ENCODE results near the gene AGBL4. TPM values are rescaled to one million over a fixed set of nuclear protein-coding genes. Genes with fewer than 3 reads are reported as not detected.
A peak's percentile ranks its signal among the peaks of the same experiment; 100 is the strongest.

AGBL4 gene
- total RNA-seq, 4 donors from 2014 or later, result not detected

GRCh38 chr1:48789903-48790302 is 1233.9 kb downstream of the AGBL4 start:
- Histone ChIP-seq H3K27ac (no peak overlapping the region), H3K4me1 (no peaks in the 10 kb centered on the region), H3K36me3 (no peaks in the 10 kb centered on the region), H3K27me3 (no peaks in the 10 kb centered on the region), H3K4me3 (no peak overlapping the region), H3K9me3 (no peaks in the 10 kb centered on the region)
- in situ Hi-C loops (cut with MboI; ENCODE audit: low sequenced_read_pairs in 4 of 4), result no loop called here
- intact Hi-C loops (cut with DNase I; ENCODE audit: low total_unique reads), result no loop called here
- no peak for TF ChIP-seq POLR2A (IDR thresholded peaks at IDR 0.05)
- TF ChIP-seq CTCF (IDR thresholded peaks at IDR 0.05 in 4 of 5, conservative IDR thresholded peaks at IDR 0.05 in 1 of 5), result no peak
- DNase-seq (no peak), ATAC-seq (no peak)

- H3K4me3 ChIP-seq, result no peak overlapping the region
- H3K4me1 ChIP-seq, result no peaks in the 10 kb centered on the region
- no peaks in the 10 kb centered on the region for H3K36me3 ChIP-seq
- in situ Hi-C loops (cut with MboI; ENCODE audit: low sequenced_read_pairs in 4 of 4) (no loop called here), intact Hi-C loops (cut with DNase I; ENCODE audit: low total_unique reads) (no loop called here)
- TF ChIP-seq CTCF (IDR thresholded peaks at IDR 0.05 in 4 of 5, conservative IDR thresholded peaks at IDR 0.05 in 1 of 5) (no peak), POLR2A (IDR thresholded peaks at IDR 0.05) (no peak)
- no peak for ATAC-seq
- H3K9me3 ChIP-seq, result no peaks in the 10 kb centered on the region
- H3K27me3 ChIP-seq, result no peaks in the 10 kb centered on the region
- H3K27ac ChIP-seq, result no peak overlapping the region
- no peak for DNase-seq
These were observed 1237.9 kb downstream of the AGBL4 start for GRCh38 chr1:48785869-48786268.

GRCh38 chr1:48784301-48784700 is 1239.5 kb downstream of the AGBL4 start:
- Histone ChIP-seq H3K9me3 (no peaks in the 10 kb centered on the region), H3K4me1 (no peaks in the 10 kb centered on the region), H3K27me3 (no peaks in the 10 kb centered on the region), H3K27ac (no peak overlapping the region), H3K4me3 (no peak overlapping the region), H3K36me3 (no peaks in the 10 kb centered on the region)
- in situ Hi-C loops (cut with MboI; ENCODE audit: low sequenced_read_pairs in 4 of 4), result no loop called here
- DNase-seq (no peak), ATAC-seq (no peak)
- TF ChIP-seq POLR2A (IDR thresholded peaks at IDR 0.05), result no peak
- TF ChIP-seq CTCF (IDR thresholded peaks at IDR 0.05 in 4 of 5, conservative IDR thresholded peaks at IDR 0.05 in 1 of 5), result no peak
- intact Hi-C loops (cut with DNase I; ENCODE audit: low total_unique reads), result no loop called here

GRCh38 chr1:48777219-48777895 is 1246.4 kb downstream of the AGBL4 start:
- H3K36me3 ChIP-seq, result no peaks in the 10 kb centered on the region
- TF ChIP-seq POLR2A (IDR thresholded peaks at IDR 0.05), result no peak
- TF ChIP-seq CTCF (IDR thresholded peaks at IDR 0.05 in 4 of 5, conservative IDR thresholded peaks at IDR 0.05 in 1 of 5), result no peak
- peak overlapping the region; percentile 73 to 90 (median 77) for H3K4me3 ChIP-seq
- no peak overlapping the region for H3K27ac ChIP-seq
- DNase-seq, result no peak
- in situ Hi-C loops (cut with MboI; ENCODE audit: low sequenced_read_pairs in 4 of 4), result no loop called here
- H3K9me3 ChIP-seq, result no peaks in the 10 kb centered on the region
- H3K4me1 ChIP-seq, result peaks cover 12 to 13% of the 10 kb centered on the region in 2 donors
- intact Hi-C loops (cut with DNase I; ENCODE audit: low total_unique reads), result no loop called here
- peak in 1 of 2 donors; percentile 10 for ATAC-seq
- H3K27me3 ChIP-seq, result no peaks in the 10 kb centered on the region
